CD4-positive, alpha-beta T cell (primary cell): ENCODE data around the gene OR2A25. TPM values are rescaled to one million over a fixed set of nuclear protein-coding genes. Genes with fewer than 3 reads are reported as not detected.

Experiments
- ATAC-seq: fragments of 200-7000 bp; cut with Tn5 transposase; one replicate; pipeline ENCODE4 v1.10.0; 2022; ENCODE audit warnings: mild to moderate bottlenecking; ENCODE audit not compliant: poor library complexity
- CTCF ChIA-PET: fragments of 350-600 bp; sonication (Branson Sonifier 250); formaldehyde crosslinking; loops from one replicate; lab custom pipeline; 2021; ENCODE audit warnings: antibody characterized with exemption, inconsistent platforms; lab: Charles Lee
- POLR2A ChIA-PET: fragments of 350-600 bp; sonication (Branson Sonifier 250); formaldehyde crosslinking; loops from one replicate; lab custom pipeline; 2021; ENCODE audit warnings: antibody characterized with exemption, inconsistent platforms; lab: Charles Lee
- DNase-seq, 14 experiments: peaks; one replicate each; pipeline ENCODE4 v3.0.0-alpha.2; 2013 to 2020; ENCODE audit warnings: mixed read lengths in 2 of 14
- H3K27ac ChIP-seq, 2 donors: one replicate each; pipeline versions ENCODE4 v1.5.1 to v1.7.0; 2013; ENCODE audit warnings: low read length in 2 of 2, low read depth in 1 of 2, mild to moderate bottlenecking in 1 of 2
- H3K27me3 ChIP-seq, 2 experiments: 1 replicate in 1 of 2; 2 replicates in 1 of 2; pipeline versions ENCODE4 v1.6.1 to v1.7.0; 2013; ENCODE audit warnings: low read length in 2 of 2, control low read depth in 1 of 2, mild to moderate bottlenecking in 1 of 2, moderate library complexity in 1 of 2; ENCODE audit not compliant: insufficient read depth in 2 of 2, control insufficient read depth in 1 of 2
- H3K36me3 ChIP-seq: one replicate; pipeline ENCODE4 v1.6.1; 2013; ENCODE audit warnings: low read length, control low read depth; ENCODE audit not compliant: insufficient read depth
- H3K4me1 ChIP-seq: one replicate; pipeline ENCODE4 v1.6.1; 2013; ENCODE audit warnings: low read length, control low read depth; ENCODE audit not compliant: insufficient read depth
- H3K4me3 ChIP-seq: one replicate; pipeline ENCODE4 v1.5.1; 2013; ENCODE audit warnings: mild to moderate bottlenecking, low read length, moderate library complexity
- H3K9me3 ChIP-seq, 2 experiments: 1 replicate in 1 of 2; 2 replicates in 1 of 2; pipeline versions ENCODE4 v1.6.1 to v1.7.0; 2013; ENCODE audit warnings: low read length in 2 of 2, mild to moderate bottlenecking in 2 of 2, control low read depth in 1 of 2, moderate library complexity in 1 of 2; ENCODE audit not compliant: control insufficient read depth in 1 of 2, insufficient read depth in 1 of 2
- H3K27ac Mint-ChIP-seq: one replicate; pipeline ENCODE4 v1.8.0; 2020; ENCODE audit warnings: mixed read lengths
- H3K27me3 Mint-ChIP-seq: one replicate; pipeline ENCODE4 v1.8.0; 2021; ENCODE audit warnings: mixed read lengths
- H3K36me3 Mint-ChIP-seq: one replicate; pipeline ENCODE4 v1.8.0; 2021; ENCODE audit warnings: low read depth, mixed read lengths
- H3K4me1 Mint-ChIP-seq: one replicate; pipeline ENCODE4 v1.8.0; 2021; ENCODE audit warnings: low read depth, mixed read lengths
- H3K4me3 Mint-ChIP-seq: one replicate; pipeline ENCODE4 v1.8.0; 2020; ENCODE audit warnings: mild to moderate bottlenecking, mixed read lengths
- H3K9me3 Mint-ChIP-seq: one replicate; pipeline ENCODE4 v1.8.0; 2020; ENCODE audit warnings: mixed read lengths
- CTCF ChIP-seq: fragments of 200-600 bp; IDR thresholded peaks from one replicate; pipeline ENCODE4 v1.8.0; 2022; ENCODE audit warnings: antibody characterized with exemption, mild to moderate bottlenecking
- intact Hi-C, 2 experiments: fragments of 100-400 bp; cut with DNase I in 1 of 2; cut with micrococcal nuclease in 1 of 2; formaldehyde crosslinking; loops; one replicate each; pipeline versions ENCODE4 v1.15.1 to v1.9.0; 2023 to 2025; cut with DNase I, micrococcal nuclease
- total RNA-seq, 174 experiments: library from RNA in 2 of 174; stranded (reverse) in 2 of 174; gene quantifications; one replicate each; pipeline ENCODE4 v1.2.3 and lab custom pipeline; 2021 to 2026

OR2A25 gene
- total RNA-seq, 2 experiments from 2014 or later, result not detected

GRCh38 chr7:144118341-144118740, 48.7 kb downstream of the OR2A25 start:
- TF ChIP-seq CTCF, result no peak
- no peak for ATAC-seq
- H3K4me3 Mint-ChIP-seq, result no peak overlapping the region
- no peaks in the 10 kb centered on the region for H3K36me3 Mint-ChIP-seq
- no peak overlapping the region for H3K4me3 ChIP-seq
- CTCF ChIA-PET, result no interaction called here
- POLR2A ChIA-PET, result no interaction called here
- no peaks in the 10 kb centered on the region for H3K9me3 ChIP-seq
- intact Hi-C loops, result no loop called here
- DNase-seq, result no peak
- peaks cover 0 to 2% of the 10 kb centered on the region in 2 experiments for H3K27me3 ChIP-seq
- H3K27me3 Mint-ChIP-seq, result peaks cover 26% of the 10 kb centered on the region
- H3K9me3 Mint-ChIP-seq, result no peaks in the 10 kb centered on the region
- H3K27ac ChIP-seq, result no peak overlapping the region
- no peaks in the 10 kb centered on the region for H3K36me3 ChIP-seq
- no peaks in the 10 kb centered on the region for H3K4me1 Mint-ChIP-seq
- no peak overlapping the region for H3K27ac Mint-ChIP-seq
- H3K4me1 ChIP-seq, result no peaks in the 10 kb centered on the region

- Histone ChIP-seq H3K4me1 (no peaks in the 10 kb centered on the region), H3K27ac (no peak within 1 kb of the TSS), H3K4me3 (no peak within 1 kb of the TSS), H3K9me3 (no peaks in the 10 kb centered on the region), H3K36me3 (no peaks in the 10 kb centered on the region), H3K27me3 (no peaks in the 10 kb centered on the region)
- Mint-ChIP-seq H3K4me1 (no peaks in the 10 kb centered on the region), H3K4me3 (no peak within 1 kb of the TSS), H3K27ac (no peak within 1 kb of the TSS), H3K27me3 (peaks cover 21% of the 10 kb centered on the region), H3K9me3 (no peaks in the 10 kb centered on the region), H3K36me3 (no peaks in the 10 kb centered on the region)
- TF ChIP-seq CTCF, result no peak
- ChIA-PET POLR2A (no interaction called here), CTCF (no interaction called here)
- DNase-seq (no peak), ATAC-seq (no peak)
- intact Hi-C loops, result loop anchor here in 1 of 2 experiments (10.0 kb wide), 1 partner anchor 218 kb away; the partner anchor contains the start of gene TCAF1
These were observed 53.3 kb downstream of the OR2A25 start, which contains the start of gene OR2A14 for GRCh38 chr7:144122876-144123275. Gene OR2A14, plus strand, starts transcription at chr7:144123176. Its CDS starts 5,937 bp downstream, at chr7:144129113.

Other genes with a start within 250 kb of the OR2A25 start
- 1 to 10 TPM; 7.7 to 8.6 TPM for gene TCAF1, start 167.6 kb upstream of the OR2A25 start, total RNA-seq
- gene OR2F2, start 134.6 kb upstream of the OR2A25 start, total RNA-seq, result not detected
- not detected for gene OR2F1, start 115.0 kb upstream of the OR2A25 start, total RNA-seq
- not detected for gene OR6B1, start 69.5 kb upstream of the OR2A25 start, total RNA-seq
- gene OR2A5, start 20.9 kb upstream of the OR2A25 start, total RNA-seq, result not detected
- not detected for gene OR2A12, start 16.5 kb downstream of the OR2A25 start, total RNA-seq
- not detected for gene OR2A2, start 39.8 kb downstream of the OR2A25 start, total RNA-seq
- not detected for gene OR2A14, start 53.4 kb downstream of the OR2A25 start, total RNA-seq
- 1 to 10 TPM in 1 of 2 experiments, under 1 TPM in 1; 0.95 to 1.2 TPM for gene CTAGE4, start 113.7 kb downstream of the OR2A25 start, total RNA-seq
- gene ARHGEF35, start 126.0 kb downstream of the OR2A25 start, total RNA-seq, result 1 to 10 TPM; 2.0 to 3.2 TPM
- gene OR2A42, start 169.8 kb downstream of the OR2A25 start, total RNA-seq, result not detected
- 1 to 10 TPM; 5.4 to 5.6 TPM for gene OR2A7, start 195.0 kb downstream of the OR2A25 start, total RNA-seq
- gene CTAGE8, start 199.5 kb downstream of the OR2A25 start, total RNA-seq, result under 1 TPM; 0.17 to 0.30 TPM
- under 1 TPM; 0.11 to 0.19 TPM for gene OR2A1, start 242.6 kb downstream of the OR2A25 start, total RNA-seq